ENCODE measurements around the gene UNC45B. TPM values are rescaled to one million over a fixed set of nuclear protein-coding genes. Genes with fewer than 3 reads are reported as not detected.

Gene UNC45B
- total and polyA plus RNA-seq, 2 donors (not counting 3 experiments of a cell fraction or from before 2014, with no cell fraction given): not detected

DNA sequence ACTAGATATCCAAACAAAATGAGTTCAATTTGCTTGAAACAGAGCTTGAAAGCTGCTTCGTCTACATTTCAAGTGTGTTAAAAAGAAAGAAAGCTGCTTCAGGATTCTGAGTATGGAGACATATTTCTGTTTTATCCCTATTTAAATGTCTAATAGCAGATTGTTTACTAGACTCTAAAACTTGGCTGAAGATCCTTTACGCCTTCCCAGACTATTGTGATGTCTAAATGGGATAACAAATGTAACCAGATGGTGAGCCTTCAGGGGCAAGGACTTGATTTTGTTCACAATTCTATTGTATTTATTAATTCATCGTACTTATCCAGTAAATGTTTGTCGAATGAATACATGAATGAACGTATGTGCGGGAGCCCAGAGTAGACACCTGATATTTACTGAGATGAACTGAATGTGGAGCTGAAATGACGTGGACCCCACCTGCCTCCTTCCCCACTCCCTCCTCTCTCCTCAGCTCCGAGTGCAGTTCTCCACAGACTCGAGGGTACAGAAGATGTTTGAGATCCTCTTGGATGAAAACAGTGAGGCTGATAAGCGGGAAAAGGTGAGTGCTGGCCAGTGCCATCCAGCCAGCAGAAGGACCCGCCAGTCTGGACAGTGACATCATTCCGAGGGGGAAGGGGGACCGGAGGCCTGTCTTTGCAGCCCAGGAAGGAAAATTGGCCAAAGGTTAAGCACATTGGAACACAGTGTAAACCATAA, 5.0 kb downstream of the UNC45B start:
- H3K79me2 ChIP-seq (ENCODE audit: control insufficient read depth, insufficient read depth, low read length): no peaks in the 10 kb centered on the region
- no TSS peak for BruUV-seq (replicated peaks)
- peaks cover 4% of the 10 kb centered on the region in 2 experiments for H3K27me3 ChIP-seq (ENCODE audit: control insufficient read depth in 2 of 2, insufficient read depth in 2 of 2, low read length in 2 of 2)
- no peak overlapping the region for H3K9ac ChIP-seq (replicated peaks; ENCODE audit: extremely low read depth, insufficient read depth, low read length)
- intact Hi-C loops (cut with micrococcal nuclease) (no loop called here), dilution Hi-C loops (cut with MboI; ENCODE audit: extremely low pct_ligation_motif_present, low sequenced_read_pairs) (no loop called here)
- TF ChIP-seq, protein P1, sequence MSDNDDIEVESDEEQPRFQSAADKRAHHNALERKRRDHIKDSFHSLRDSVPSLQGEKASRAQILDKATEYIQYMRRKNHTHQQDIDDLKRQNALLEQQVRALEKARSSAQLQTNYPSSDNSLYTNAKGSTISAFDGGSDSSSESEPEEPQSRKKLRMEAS (IDR thresholded peaks at IDR 0.05; ENCODE audit: insufficient read depth, insufficient read length): no peak
- TF ChIP-seq MYC (IDR thresholded peaks at IDR 0.05; ENCODE audit: low read depth, low read length) (no peak), GATA2 (IDR thresholded peaks at IDR 0.05; ENCODE audit: insufficient read depth, insufficient read length, low read depth, low read length) (no peak), JUN (IDR thresholded peaks at IDR 0.05; ENCODE audit: borderline replicate concordance, insufficient read depth, insufficient read length, low read depth) (no peak), FOS (IDR thresholded peaks at IDR 0.05; ENCODE audit: borderline replicate concordance, insufficient read depth, low read length) (no peak), POLR2A (IDR thresholded peaks at IDR 0.05; ENCODE audit: low read depth, low read length) (no peak)
- H4K20me1 ChIP-seq (replicated peaks; ENCODE audit: control insufficient read depth, extremely low read depth, insufficient read depth, low read length): no peaks in the 10 kb centered on the region
- H3K4me3 ChIP-seq (replicated peaks in 1 of 3; ENCODE audit: insufficient read depth in 1 of 3, low read depth in 1 of 3, low read length in 3 of 3): no peak overlapping the region
- H2AFZ ChIP-seq (ENCODE audit: low read depth, low read length): no peak overlapping the region
- DNase-seq (ENCODE audit: low read depth, low spot score): no peak
- FAIRE-seq: no peak
- H3K9me1 ChIP-seq (replicated peaks; ENCODE audit: control insufficient read depth, extremely low read depth, insufficient read depth, low read length): no peaks in the 10 kb centered on the region
- CTCF ChIA-PET: interaction anchor here (1.0 kb wide), 1 partner anchor 387 kb away, joined by 4 read pairs; no protein-coding TSS in a partner anchor
- H3K27ac ChIP-seq (ENCODE audit: insufficient read depth, low read depth, low read length): no peak overlapping the region
- no peaks in the 10 kb centered on the region for H3K4me1 ChIP-seq (ENCODE audit: control insufficient read depth, extremely low read depth, insufficient read depth, low read length)
- POLR2A ChIA-PET: no interaction called here
- no peak overlapping the region for H3K4me2 ChIP-seq (ENCODE audit: insufficient read depth, low read length)
- H3K36me3 ChIP-seq (ENCODE audit: control insufficient read depth in 2 of 2, extremely low read depth in 1 of 2, insufficient read depth in 2 of 2, low read length in 2 of 2): no peaks in the 10 kb centered on the region
- no peaks in the 10 kb centered on the region for H3K9me3 ChIP-seq (replicated peaks; ENCODE audit: control insufficient read depth, insufficient read depth, low read length)

Measured in endothelial cell of umbilical vein (primary cell).